Measurements from ENCODE around the gene TAPT1.
"Not testable (repeated sequence)": the region's sequence is repeated elsewhere in the genome, so short reads cannot be mapped to it uniquely, and the experiment has no call there.

Gene TAPT1

DNA sequence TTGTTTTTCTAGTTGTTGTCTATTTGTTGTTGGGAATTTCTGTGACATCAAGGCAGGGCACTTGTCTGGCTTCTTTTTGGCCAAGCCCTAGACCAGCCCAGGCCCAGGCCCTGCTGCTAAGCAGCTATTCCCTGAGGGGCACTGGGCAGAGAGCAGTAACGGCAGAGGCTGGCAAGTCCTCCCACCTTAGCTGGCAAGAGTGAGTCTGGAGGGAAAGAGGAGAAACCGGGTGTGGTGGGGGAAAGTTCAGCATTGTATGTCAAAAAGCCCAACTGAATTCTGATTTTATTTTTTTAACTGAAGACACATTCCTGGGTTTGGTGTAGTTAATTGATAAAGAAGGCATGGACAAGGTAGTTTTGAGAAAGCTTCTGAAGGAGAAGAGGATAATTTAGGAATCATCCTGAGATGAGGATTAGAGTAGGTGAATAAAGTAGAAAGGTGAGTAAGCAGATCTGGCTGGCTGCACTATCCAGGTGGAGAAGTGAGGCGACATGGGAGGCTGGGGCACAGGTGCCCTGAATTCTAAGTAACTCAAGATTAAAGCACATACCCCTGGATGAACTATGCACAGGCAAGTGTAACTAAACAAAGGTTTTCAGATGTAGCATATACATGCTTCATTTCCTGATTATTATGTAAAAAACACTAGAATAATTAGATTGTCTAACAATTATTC, 57.4 kb downstream of the TAPT1 start:
- DNase-seq = no peak

DNA sequence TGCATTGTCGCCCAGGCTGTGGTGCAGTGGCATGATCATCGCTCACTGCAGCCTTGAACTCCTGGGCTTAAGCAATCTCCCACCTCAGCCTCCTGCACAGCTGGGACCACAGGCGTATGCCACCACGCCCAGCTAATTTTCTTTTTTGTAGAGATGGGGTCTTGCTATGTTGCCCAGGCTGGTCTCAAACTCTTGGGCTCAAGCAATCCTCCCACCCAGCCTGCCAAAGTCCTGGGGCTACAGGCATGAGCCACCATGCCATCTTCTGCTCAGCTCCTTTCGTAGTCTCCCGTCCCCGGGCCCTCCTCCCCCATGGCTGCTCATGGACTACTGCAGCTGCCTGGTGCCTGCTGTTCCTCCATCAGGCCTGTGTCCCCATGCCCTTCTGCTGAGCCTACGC, 58.1 kb downstream of the TAPT1 start:
- DNase-seq = no peak

DNA sequence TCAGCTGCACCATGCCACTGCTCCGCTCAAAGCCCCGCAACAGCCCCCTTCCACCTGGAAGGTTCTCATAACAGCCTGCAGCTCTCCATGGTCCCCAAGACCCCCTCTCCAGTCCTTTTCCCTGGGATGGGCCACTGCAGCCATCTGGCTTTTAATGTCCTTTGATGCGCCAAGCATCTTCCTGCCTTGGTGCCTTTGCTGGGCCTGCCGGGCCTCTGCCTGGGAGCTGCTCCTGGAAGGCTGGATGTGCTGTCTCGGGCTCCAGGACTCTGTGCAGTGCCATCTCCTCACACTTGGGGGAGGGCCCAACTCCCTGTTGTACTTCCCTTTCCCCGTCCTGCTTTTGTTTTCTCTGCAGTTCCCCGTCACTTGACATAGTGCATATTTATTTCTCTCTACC, 60.3 kb downstream of the TAPT1 start:
- no peak for DNase-seq

DNA sequence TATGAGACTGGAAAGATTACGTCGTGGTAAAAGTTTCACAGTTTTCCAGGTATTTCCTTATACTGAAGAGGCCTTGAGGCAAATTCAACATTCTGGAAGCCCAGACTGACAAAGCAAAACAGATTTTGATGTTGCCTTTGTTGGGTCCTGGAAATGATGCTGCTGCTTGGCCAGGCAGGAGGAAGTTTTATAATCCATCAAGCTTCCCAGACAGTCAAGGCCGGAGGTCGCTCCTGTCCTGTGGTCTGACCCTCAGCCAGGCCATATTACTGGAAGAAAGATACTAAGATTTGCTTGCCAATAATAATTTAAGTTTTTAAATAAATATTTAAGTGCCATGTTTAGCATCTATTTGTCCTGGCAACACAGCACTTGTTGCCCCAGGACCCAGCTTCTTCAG, 63.4 kb downstream of the TAPT1 start:
- no peak for DNase-seq

DNA sequence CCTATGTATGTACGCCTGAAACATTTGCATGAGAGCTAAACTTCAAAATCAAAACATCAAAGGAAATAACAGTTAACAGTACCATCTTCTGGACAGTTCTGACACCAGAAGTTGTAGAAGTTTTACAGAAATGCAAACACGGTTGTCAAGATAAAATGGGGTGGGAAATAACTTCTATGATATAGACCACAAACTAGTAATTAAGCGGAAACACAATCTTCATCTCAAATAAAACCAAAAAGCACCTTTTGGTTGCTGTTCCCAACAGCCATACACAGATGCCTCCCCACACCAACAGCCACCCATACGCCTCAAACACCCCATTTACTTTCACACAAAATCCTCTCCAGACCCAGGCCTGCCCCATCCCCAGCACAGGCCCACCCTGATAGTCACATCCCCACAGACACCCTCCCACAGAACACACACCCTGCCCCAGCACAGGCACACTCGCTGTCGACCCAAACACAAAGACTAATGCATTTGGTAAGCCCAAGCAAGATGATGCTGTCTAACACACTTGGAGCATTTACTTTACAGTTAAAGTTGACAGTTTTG, 64.3 kb downstream of the TAPT1 start:
- DNase-seq = no peak

DNA sequence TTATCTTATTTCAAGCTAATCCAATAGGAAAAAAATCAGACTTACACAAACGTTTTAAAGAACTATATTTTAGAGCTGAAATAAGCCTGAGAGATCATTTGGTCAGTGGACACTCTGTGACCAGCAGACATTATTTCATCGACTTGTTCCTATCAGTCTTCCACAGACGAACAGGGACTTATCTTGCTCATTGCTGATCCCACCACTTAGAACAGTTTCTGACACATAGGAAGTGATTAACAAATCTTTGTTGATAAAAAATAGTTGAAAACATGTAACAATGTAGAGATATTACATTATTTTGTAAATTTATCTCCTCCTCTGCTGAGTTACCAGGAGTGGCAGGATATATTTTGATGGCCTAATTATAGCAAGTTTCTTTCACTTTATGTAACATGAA, 65.8 kb downstream of the TAPT1 start:
- no peak for DNase-seq

DNA sequence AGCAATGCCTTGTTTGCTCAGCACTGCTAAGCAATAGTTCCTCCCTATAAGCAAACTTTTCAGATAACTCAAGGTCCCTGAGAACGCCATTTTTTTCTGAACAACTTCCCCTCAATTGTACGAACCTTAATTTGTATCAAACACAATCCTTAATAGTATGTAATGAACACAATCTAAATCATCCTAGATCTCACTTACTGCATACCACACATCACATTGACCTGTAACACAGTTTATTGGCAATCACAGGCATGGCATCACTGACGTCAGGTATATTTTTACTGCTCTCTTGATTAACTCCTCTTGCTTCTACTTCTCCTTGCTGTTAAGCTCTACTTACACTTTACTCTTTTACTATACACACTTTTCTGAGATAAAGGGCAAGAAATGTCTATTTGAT, 67.0 kb downstream of the TAPT1 start:
- no peak for DNase-seq

DNA sequence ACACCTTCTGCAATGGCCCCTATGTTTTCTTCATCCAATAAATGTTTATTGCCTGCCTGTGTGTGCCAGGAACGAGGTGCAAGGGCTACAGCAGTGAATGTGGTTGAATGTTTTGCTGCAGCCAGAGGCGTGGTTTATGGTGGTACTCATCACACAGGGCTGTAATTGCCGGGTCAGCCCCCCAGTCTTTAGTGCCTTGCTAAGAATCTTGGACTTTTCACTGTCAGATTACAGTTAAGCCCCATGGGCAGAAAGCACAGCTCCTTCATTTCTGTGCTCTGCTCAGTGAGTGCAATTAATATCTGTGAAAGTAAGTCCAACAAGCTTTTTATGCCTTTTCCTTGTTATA, 67.8 kb downstream of the TAPT1 start:
- no peak for DNase-seq

DNA sequence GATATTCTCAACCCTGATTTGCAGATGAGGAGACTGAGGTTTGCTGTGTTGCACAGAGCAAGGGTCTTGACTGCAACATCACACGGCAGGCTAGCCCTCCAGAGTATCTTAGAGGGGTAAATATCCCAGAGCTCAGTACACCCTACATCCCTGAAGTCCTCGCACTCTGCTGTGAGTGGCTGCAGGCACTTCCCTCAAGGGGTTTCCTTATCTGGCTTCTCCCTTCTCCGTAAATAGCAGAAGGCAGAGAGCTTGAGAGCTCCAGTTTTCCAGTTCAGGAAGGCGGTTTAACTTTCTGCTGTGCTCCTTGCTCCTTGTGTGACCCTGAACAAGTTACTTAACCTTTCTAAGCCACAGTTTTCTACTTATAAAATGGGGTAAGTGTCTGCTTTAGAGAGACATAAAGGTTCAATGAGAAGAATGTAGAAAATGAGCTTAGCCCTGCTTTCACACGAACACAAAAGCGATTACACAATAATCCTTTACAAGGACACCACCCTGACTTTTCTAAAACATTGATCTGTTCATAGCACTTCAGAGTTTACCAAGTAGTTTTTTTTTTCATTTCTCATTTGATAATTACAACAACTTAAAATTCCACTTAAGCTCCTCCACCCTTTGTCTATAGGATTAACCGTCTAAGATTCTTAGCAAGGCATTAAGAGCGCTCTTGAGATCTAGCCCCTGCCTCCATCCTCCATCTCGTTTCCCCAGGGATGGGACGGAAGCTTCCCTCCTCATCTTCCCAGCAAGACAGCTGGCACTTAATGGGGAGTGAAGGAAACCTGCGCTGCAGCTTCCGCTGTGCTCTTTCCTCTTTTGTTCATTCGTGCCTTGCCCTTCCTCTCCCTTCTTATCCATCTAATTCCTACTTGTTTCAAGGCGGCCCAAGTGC, 68.4 kb downstream of the TAPT1 start:
- DNase-seq = no peak

DNA sequence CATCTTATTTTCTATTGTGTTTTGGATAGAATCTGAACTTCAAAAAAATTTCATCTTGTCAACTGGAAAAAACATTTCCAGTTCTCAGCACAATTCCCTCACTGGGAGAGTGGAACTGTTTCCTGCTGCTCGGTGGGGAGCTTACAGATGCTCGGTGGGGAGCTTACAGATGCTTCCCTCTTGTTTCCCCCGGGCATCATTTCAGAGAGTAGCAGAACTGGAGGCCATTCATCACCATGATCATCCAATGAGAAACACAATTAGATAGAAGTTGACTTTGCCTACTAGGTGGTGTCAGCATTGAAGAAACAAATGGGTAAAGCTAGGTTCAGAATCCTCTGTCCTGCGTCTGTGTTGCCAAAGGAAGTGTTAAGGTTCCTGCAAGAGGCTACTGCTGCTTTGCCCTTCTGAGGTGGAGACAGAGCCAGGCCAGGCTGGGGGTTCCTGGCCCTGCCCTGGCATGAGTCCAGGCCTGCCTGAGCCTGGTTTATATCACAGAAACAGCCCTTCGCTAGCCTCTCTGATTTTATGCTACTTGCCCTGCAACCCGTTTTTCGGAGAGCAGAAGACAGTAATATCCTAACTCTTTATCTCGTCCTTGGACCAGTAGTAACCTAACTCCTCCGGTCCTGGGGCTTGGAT, 70.6 kb downstream of the TAPT1 start:
- peak; percentile 26 for DNase-seq

DNA sequence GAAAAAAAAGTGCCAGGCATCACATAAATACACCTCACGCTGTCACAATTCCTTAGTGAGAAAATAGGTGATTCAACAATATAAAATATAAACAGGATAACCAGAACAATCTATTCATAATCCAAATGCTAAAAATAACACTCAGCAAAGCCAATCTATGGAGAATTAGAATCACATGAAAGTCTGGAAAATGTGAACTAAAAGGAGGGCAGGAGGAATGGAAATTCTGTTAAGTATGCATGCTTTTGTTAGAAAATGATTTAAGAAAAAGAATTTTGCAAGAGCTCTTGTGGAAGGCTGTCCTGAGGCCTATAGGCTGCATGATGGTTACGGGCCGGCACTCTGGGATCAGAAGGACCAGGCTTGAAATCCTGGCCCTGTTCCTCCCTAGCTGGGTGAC, 71.8 kb downstream of the TAPT1 start:
- DNase-seq = no peak

DNA sequence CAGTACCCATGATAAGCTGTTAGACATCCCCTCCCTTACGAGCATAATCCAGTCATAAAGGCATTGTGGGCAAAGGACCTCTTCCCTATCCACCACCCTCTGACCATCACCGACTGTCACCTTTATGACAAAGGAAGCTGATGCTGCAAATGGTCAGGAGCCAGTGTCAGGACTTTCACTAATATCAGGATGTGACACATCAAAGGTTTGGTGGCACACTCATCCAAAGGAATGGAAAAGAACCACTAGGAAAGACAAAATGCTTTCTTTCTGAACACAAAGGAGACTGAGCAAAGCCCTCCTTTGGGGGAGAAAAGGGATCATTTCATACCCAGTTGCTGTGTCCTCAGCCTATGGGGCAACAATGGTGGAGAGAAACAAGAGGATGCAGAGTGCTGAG, 75.6 kb downstream of the TAPT1 start:
- no peak for DNase-seq

DNA sequence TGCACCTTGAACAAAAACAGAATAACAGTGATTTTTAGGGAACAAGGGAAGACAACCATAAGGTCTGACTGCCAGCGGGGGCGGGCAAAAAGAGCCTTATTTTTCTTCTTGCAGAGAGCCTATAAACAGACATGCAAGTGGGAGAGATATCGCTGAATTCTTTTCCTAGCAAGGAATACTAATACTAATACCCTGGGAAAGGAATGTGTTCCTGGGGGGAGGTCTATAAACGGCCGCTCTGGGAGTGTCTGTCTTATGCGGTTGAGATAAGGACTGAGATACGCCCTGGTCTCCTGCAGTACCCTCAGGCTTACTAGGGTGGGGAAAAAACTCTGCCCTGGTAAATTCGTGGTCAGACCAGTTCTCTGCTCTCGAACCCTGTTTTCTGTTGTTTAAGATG, 81.4 kb downstream of the TAPT1 start:
- DNase-seq = not testable (repeated sequence)

DNA sequence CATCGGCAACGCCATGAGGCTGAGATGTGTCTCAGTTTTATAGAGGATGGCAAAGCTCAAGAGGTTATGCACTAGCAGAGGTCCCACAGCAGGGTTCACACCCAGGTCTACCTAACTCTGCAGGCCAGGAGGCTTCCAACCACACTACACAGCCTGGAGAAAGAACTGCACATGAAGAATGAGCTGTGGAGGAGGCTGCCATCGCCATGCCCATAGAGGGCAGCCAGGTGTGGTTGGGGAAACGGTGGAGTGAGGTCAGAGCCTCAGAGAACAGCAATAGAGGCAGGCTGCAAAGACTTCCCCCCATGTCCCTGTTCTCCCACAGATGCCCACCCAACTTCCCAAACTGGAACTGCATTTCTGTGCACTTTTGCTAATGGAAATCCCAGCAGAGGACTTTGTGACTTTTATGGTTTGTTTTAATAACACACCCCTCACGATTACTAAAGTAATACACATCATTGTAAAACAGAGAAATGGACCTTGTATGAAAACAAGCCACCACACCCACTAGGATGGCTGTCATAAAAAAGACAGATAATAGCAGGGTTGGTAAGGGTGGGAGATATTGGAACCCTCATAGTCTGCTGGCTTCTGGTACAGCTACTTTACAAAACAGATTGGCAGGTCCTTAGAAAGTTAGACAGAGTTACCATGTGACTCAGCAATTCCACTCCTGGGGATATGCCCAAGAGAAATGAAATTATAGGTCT, 83.5 kb downstream of the TAPT1 start:
- DNase-seq = no peak

DNA sequence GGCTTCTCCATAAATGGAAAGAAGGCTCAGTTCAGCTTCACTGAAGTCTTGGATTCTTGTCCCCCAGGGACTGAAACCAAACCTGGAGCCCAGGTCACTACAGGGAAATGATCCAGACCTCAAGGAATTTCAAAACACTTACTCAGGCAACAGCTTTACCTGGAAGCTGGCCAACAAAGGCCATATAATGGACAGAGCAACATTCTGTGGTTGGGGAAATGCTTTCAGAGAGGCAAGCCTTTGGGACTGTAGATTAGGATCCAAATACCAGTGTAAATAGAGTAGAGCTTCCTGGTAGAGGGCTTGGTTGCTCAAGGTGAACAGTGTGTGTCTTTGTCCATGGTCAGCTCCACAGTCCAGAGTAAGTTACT, 85.4 kb downstream of the TAPT1 start:
- DNase-seq = no peak

DNA sequence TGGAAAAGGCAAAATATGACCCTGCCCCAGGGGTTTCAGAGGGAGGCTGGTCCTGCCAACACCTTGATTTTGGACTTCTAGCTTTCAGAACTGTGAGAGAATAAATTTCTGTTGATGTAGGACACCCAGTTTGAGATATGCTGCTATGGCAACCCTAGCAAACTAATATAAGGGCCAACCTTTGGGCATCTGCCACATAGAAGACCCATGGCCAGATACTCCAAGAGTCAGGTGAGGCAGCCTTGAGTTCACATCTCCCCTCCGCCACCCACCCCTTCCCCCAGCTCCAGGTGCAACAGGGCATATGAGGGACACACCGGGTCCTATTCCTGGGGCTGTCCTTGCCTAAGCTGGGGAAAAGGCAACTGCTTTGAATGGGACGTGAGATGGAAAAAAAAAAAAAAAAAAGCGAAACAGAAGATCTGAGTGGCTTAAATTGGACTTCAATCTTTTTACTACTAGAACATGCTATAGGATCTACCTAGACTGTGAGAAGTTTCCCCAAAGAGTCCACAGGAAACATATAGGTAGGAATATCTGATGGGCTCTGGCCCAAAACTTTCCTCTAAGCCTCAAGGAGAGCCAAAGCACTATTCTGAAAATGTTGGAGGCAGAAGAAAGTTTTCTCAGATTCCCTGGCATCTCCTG, 85.9 kb downstream of the TAPT1 start:
- DNase-seq = no peak

DNA sequence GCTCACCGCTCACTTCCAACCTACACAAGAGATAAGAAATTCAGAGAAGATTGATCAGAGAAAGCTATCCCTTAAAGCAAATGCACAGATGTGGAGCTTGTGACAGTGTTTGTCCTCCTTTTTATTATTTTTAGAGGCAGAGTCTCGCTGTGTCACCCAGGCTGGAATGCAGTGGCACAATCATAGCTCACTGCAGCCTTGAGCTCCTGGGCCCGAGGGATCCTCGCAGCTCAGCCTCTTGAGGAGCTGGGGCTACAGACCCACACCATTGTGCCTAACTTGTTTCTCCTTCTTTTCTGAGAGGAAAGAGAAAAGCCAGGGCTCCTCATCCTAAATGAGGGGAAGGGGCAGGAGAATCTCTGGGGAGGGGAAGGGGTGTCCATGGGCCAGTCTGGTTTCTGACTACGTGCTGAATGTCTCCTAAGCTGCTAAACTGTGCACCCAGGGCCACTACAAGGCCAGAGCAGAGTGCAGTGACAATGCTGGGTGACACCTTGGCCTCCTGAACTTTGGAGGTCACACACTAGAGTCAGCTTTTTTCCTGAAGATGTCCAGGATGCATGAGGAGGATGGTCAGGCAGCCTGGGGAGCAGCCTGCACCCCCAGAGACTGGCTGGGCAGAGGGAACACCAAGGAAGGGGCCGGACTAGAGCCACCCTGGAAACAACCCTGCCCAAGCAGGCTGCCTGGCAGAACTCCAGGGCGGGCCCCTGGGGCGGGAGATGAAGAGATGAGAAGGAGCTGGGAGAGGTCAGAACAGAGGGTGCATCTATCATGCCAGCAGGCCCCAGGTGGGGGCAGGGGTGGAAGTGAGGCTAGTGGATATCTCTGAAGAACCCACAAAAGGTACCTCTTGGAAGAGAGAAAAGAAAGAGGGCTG, 87.0 kb downstream of the TAPT1 start:
- no peak for DNase-seq

DNA sequence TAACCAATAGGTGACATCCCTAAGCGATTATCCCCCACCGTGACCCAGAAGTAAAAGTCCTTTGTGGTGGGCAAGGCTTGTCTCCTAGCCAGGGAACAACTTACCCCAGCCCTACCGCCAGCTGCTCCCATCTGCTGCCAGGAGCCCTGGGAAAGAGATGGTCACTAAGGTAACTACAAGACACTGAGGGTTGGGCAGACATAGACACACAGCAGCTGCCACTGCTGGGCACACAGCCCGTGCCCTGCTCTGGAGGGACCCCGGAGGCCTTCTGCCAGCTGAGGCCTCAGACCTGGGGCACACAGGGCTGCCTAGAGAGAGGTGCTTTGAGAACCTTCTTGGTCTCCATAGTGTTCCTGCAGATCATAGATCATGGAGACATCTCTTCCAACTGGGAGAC, 89.4 kb downstream of the TAPT1 start:
- no peak for DNase-seq

DNA sequence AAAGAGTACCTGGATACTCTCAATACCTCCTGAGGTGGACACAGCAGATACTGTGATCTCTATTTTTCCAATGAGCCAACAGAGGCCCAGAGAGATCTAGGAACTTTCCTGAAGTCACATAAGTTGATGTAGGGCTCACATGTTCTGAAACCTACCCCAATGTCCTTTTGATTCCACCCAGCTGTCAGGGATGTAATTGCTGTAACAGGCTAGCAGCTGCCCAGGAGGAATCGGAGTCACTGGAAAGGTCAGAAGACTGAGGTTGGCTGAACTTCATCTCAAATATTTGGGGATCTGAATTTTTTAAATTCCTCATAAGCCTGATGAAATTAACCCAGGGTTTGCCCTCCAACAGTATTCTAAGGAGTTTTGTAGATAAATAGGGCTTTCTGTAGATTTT, 90.0 kb downstream of the TAPT1 start:
- DNase-seq = no peak

DNA sequence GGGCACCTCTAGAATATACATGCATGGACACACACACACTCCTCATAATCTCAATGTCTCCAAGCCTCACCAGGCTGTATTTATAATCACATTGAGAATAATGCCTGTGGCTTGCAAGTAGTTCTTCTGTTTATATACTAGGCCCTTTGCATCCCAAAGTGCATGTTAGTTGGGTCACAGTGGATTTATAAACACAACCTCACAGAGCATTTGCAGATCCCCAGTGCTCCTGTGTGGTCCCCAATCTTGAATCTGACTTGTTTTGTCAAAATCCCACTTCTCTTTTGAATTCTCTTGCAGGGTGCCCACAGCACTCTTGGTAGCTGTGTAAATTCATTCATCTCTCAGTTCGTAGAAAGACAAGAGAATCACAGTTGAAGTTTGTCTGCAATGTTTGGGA, 92.9 kb downstream of the TAPT1 start:
- DNase-seq = no peak

DNA sequence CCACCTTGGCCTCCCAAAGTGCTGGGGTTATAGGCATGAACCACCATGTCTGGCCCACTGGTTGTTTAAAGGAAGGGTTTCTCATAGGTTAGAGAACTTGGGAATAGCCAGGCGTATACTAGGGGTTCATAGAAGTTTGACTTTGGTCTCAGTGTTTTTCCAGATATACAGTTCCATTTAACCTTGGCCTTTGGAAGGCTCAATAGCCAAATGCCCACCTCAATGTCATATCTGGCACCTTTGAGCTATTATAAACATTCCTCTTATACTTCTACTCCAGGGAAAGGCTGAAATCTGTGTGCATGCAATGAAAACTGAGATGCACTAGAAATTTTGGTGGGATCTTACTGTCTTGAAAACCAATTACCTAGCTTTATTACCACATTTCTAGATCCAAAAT, 95.0 kb downstream of the TAPT1 start:
- no peak for DNase-seq

DNA sequence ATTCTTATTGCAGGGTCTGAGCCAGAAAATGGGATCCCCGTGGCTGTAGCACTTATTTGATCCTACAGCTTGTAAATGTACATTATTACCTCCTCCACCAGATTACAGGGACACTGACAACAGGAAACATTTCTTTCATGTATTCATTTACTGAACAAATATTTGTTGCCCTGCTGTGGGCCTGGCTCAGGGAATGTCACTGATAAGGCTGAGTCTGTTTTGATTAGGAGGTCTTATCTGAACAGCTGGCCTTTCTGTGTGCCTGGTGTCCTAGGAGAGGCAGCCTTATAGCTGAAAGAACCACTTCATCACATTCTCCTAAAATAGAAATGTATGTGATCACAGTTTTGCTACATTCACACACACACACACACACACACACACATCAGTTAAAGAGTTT, 96.9 kb downstream of the TAPT1 start:
- DNase-seq = peak; percentile 62
